B cell (primary cell): ENCODE results near the gene CCDC34. TPM values are rescaled to one million over a fixed set of nuclear protein-coding genes. Genes with fewer than 3 reads are reported as not detected.

Experiments used
- ATAC-seq: fragments of 200-7000 bp; cut with Tn5 transposase; one replicate; pipeline ENCODE4 v1.10.0; 2021; ENCODE audit warnings: low read depth, mild to moderate bottlenecking, moderate number of reproducible peaks, moderate library complexity
- CTCF ChIA-PET: fragments of 350-600 bp; sonication (Branson Sonifier 250); formaldehyde crosslinking; loops from one replicate; lab custom pipeline; 2021; ENCODE audit warnings: antibody characterized with exemption, inconsistent platforms; lab: Charles Lee
- POLR2A ChIA-PET: fragments of 350-600 bp; sonication (Branson Sonifier 250); formaldehyde crosslinking; loops from one replicate; lab custom pipeline; 2021; ENCODE audit warnings: antibody characterized with exemption; lab: Charles Lee
- DNase-seq: peaks from one replicate; pipeline ENCODE4 v3.0.0; 2013
- H2AFZ ChIP-seq: 2 replicates; pipeline ENCODE4 v1.6.1; 2012; ENCODE audit warnings: mild to moderate bottlenecking, low read depth, low read length; ENCODE audit not compliant: insufficient read depth, poor library complexity, severe bottlenecking
- H3K27ac ChIP-seq, 2 donors: 1 replicate in 1 of 2; 2 replicates in 1 of 2; pipeline ENCODE4 v1.5.1; 2012 to 2013; ENCODE audit warnings: low read length in 2 of 2, mild to moderate bottlenecking in 2 of 2, moderate library complexity in 1 of 2
- H3K27me3 ChIP-seq, 4 experiments: fragments of 200-600 bp in 1 of 4; sonication (generic) in 1 of 4; replicated peaks in 1 of 4; 1 replicate in 2 of 4; 2 replicates in 2 of 4; pipeline versions ENCODE4 v1.6.1 to v1.7.0; 2013 to 2016; ENCODE audit warnings: low read length in 3 of 4, mild to moderate bottlenecking in 2 of 4, mixed read lengths in 1 of 4, moderate library complexity in 1 of 4; ENCODE audit not compliant: insufficient read depth in 4 of 4, control insufficient read depth in 3 of 4; ENCODE audit errors: control extremely low read depth in 1 of 4
- H3K36me3 ChIP-seq, 2 experiments: replicated peaks in 1 of 2; 1 replicate in 1 of 2; 2 replicates in 1 of 2; pipeline versions ENCODE4 v1.6.1 to v1.7.1; 2013; ENCODE audit warnings: low read length in 1 of 2; ENCODE audit not compliant: insufficient read depth in 2 of 2, control insufficient read depth in 1 of 2; ENCODE audit errors: control extremely low read depth in 1 of 2, extremely low read depth in 1 of 2
- H3K4me1 ChIP-seq, 2 donors: fragments of 200-600 bp in 1 of 2; sonication (generic) in 1 of 2; 1 replicate in 1 of 2; 2 replicates in 1 of 2; pipeline versions ENCODE4 v1.5.1 to v1.6.1; 2013 to 2017; ENCODE audit warnings: low read length in 2 of 2; ENCODE audit not compliant: control insufficient read depth in 2 of 2, insufficient read depth in 2 of 2
- H3K4me2 ChIP-seq: replicated peaks from 2 replicates; pipeline ENCODE3; 2012; ENCODE audit warnings: mild to moderate bottlenecking, low read depth, low read length; ENCODE audit not compliant: poor library complexity, severe bottlenecking
- H3K4me3 ChIP-seq, 5 experiments: fragments of 200-600 bp in 1 of 5; sonication (generic) in 1 of 5; 1 replicate in 3 of 5; 2 replicates in 2 of 5; pipeline versions ENCODE4 v1.5.1 to v1.7.0; 2011 to 2016; ENCODE audit warnings: low read length in 4 of 5, mild to moderate bottlenecking in 4 of 5, low read depth in 2 of 5, control low read depth in 1 of 5, moderate library complexity in 1 of 5; ENCODE audit not compliant: insufficient read depth in 1 of 5; ENCODE audit errors: control extremely low read depth in 1 of 5, extremely low read depth in 1 of 5
- H3K79me2 ChIP-seq: fragments of 200-600 bp; sonication (generic); one replicate; pipeline ENCODE4 v1.6.0; 2016; ENCODE audit warnings: low read length; ENCODE audit not compliant: control insufficient read depth, insufficient read depth
- H3K9ac ChIP-seq: fragments of 200-600 bp; sonication (generic); 2 replicates; pipeline ENCODE4 v1.6.1; 2017; ENCODE audit warnings: mild to moderate bottlenecking, low read length, moderate library complexity
- H3K9me3 ChIP-seq, 3 donors: one replicate each; pipeline versions ENCODE4 v1.6.1 to v1.7.1; 2013; ENCODE audit warnings: low read length in 2 of 3; ENCODE audit not compliant: control insufficient read depth in 2 of 3, insufficient read depth in 1 of 3; ENCODE audit errors: control extremely low read depth in 1 of 3
- H4K20me1 ChIP-seq: 2 replicates; pipeline ENCODE4 v1.6.0; 2012; ENCODE audit warnings: mild to moderate bottlenecking, low read length; ENCODE audit not compliant: insufficient read depth, control insufficient read depth, poor library complexity, severe bottlenecking
- H3K27ac Mint-ChIP-seq: one replicate; pipeline ENCODE4 v1.8.0; 2021; ENCODE audit warnings: mixed read lengths
- H3K27me3 Mint-ChIP-seq: one replicate; pipeline ENCODE4 v1.8.0; 2021; ENCODE audit warnings: mixed read lengths
- H3K4me1 Mint-ChIP-seq: one replicate; pipeline ENCODE4 v1.8.0; 2021; ENCODE audit warnings: mixed read lengths
- H3K4me3 Mint-ChIP-seq: one replicate; pipeline ENCODE4 v1.8.0; 2021; ENCODE audit warnings: mixed read lengths
- H3K9me3 Mint-ChIP-seq: one replicate; pipeline ENCODE4 v1.8.0; 2022; ENCODE audit warnings: mixed read lengths; ENCODE audit not compliant: insufficient read depth
- EZH2 ChIP-seq: IDR thresholded peaks from 2 replicates; pipeline ENCODE4 v1.6.1; 2012; ENCODE audit warnings: borderline replicate concordance, low read depth, mild to moderate bottlenecking, moderate library complexity, low read length; ENCODE audit not compliant: insufficient read depth, poor library complexity, severe bottlenecking
- WGBS: methylation state at CpG from one replicate; pipeline ENCODE4 v1.1.5; 2013; ENCODE audit warnings: missing lambda C conversion rate; ENCODE audit not compliant: insufficient coverage; 5-methylcytosine and 5-hydroxymethylcytosine counted together
- intact Hi-C: fragments of 100-400 bp; cut with micrococcal nuclease; formaldehyde crosslinking; loops from one replicate; pipeline ENCODE4 v1.10.0; 2022
- polyA plus RNA-seq: library from polyadenylated mRNA; depleted of rRNA; stranded (reverse); fragments of >200 nt; gene quantifications from 2 replicates; pipeline ENCODE4 v1.2.3, GENCODE V29; 2012
- total RNA-seq, 2 donors: library from RNA; stranded (reverse); fragments of 120-200 nt in 1 of 2; gene quantifications; 1 replicate in 1 of 2; 2 replicates in 1 of 2; pipeline versions ENCODE4 v1.2.3 to v1.2.4, GENCODE V29; 2013 to 2022
- TF ChIP-seq, protein P1 (sequence below): fragments of 200-600 bp; IDR thresholded peaks from one replicate; pipeline ENCODE4 v1.8.0; 2022; ENCODE audit warnings: antibody characterized with exemption, mild to moderate bottlenecking

The CCDC34 gene
- total and polyA plus RNA-seq, 2 donors (not counting 1 experiment from before 2014, with no cell fraction given), result 0.94 to 4.1 TPM

DNA sequence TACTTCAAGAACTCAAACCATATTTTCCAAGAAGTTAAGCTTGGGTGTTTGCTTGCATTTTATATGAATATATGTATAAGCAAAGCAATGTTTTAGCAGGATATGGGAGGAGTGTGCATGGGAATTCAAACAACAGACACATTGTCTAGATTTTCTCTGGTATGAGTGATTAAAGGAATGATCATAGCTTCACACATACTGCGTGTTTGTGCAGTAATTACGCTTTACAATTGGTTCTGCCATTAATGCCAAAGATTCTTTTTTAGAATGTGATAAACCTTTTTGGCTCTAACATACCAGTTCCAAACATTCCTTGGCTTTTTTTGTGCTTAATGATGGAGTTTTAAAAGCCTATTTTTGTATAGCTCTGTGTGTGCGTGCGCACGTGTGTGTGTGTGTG is 54.0 kb downstream of the CCDC34 start:
- Mint-ChIP-seq H3K9me3 (peaks cover 2% of the 10 kb centered on the region), H3K4me3 (no peak overlapping the region), H3K27ac (no peak overlapping the region), H3K27me3 (peaks cover 9% of the 10 kb centered on the region), H3K4me1 (no peaks in the 10 kb centered on the region)
- H3K4me1 ChIP-seq, result no peaks in the 10 kb centered on the region
- no peaks in the 10 kb centered on the region for H4K20me1 ChIP-seq
- ATAC-seq (no peak), DNase-seq (no peak)
- intact Hi-C loops, result no loop called here
- H3K9me3 ChIP-seq, result peaks cover 0 to 18% (median 4%) of the 10 kb centered on the region in 3 donors
- TF ChIP-seq, protein P1, sequence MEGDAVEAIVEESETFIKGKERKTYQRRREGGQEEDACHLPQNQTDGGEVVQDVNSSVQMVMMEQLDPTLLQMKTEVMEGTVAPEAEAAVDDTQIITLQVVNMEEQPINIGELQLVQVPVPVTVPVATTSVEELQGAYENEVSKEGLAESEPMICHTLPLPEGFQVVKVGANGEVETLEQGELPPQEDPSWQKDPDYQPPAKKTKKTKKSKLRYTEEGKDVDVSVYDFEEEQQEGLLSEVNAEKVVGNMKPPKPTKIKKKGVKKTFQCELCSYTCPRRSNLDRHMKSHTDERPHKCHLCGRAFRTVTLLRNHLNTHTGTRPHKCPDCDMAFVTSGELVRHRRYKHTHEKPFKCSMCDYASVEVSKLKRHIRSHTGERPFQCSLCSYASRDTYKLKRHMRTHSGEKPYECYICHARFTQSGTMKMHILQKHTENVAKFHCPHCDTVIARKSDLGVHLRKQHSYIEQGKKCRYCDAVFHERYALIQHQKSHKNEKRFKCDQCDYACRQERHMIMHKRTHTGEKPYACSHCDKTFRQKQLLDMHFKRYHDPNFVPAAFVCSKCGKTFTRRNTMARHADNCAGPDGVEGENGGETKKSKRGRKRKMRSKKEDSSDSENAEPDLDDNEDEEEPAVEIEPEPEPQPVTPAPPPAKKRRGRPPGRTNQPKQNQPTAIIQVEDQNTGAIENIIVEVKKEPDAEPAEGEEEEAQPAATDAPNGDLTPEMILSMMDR, result no peak
- TF ChIP-seq EZH2, result no peak
- H3K4me2 ChIP-seq, result no peak overlapping the region
- H3K9ac ChIP-seq, result no peak overlapping the region
- H3K36me3 ChIP-seq, result no peaks in the 10 kb centered on the region
- CTCF ChIA-PET, result no interaction called here
- no CpG with 5 or more reads among the region's 5 CpGs for WGBS
- H2AFZ ChIP-seq, result no peak overlapping the region
- H3K4me3 ChIP-seq, result no peak overlapping the region
- no peaks in the 10 kb centered on the region for H3K27me3 ChIP-seq
- no peaks in the 10 kb centered on the region for H3K79me2 ChIP-seq
- POLR2A ChIA-PET, result no interaction called here
- no peak overlapping the region for H3K27ac ChIP-seq

- peaks cover 9% of the 10 kb centered on the region for H3K27me3 Mint-ChIP-seq
- TF ChIP-seq, protein P1, result no peak
- TF ChIP-seq EZH2, result no peak
These were observed 55.8 kb downstream of the CCDC34 start for GRCh38 chr11:27307232-27307631.

More at GRCh38 chr11:27307232-27307631, 55.8 kb downstream of the CCDC34 start:
- no peaks in the 10 kb centered on the region for H3K27me3 ChIP-seq
- no peak overlapping the region for H3K4me2 ChIP-seq
- no peaks in the 10 kb centered on the region for H3K4me1 ChIP-seq
- peaks cover 0 to 18% (median 4%) of the 10 kb centered on the region in 3 donors for H3K9me3 ChIP-seq
- no peaks in the 10 kb centered on the region for H3K36me3 ChIP-seq
- no peaks in the 10 kb centered on the region for H3K79me2 ChIP-seq
- ChIA-PET POLR2A (no interaction called here), CTCF (no interaction called here)
- no peak overlapping the region for H3K27ac Mint-ChIP-seq
- DNase-seq (no peak), ATAC-seq (no peak)
- no peak overlapping the region for H3K4me3 Mint-ChIP-seq
- H2AFZ ChIP-seq, result no peak overlapping the region
- H3K9ac ChIP-seq, result no peak overlapping the region
- peaks cover 2% of the 10 kb centered on the region for H3K9me3 Mint-ChIP-seq
- no peak overlapping the region for H3K4me3 ChIP-seq
- no peaks in the 10 kb centered on the region for H3K4me1 Mint-ChIP-seq
- H4K20me1 ChIP-seq, result no peaks in the 10 kb centered on the region
- H3K27ac ChIP-seq, result no peak overlapping the region
- intact Hi-C loops, result no loop called here
